ENCODE results near the gene TMEM222.

DNA sequence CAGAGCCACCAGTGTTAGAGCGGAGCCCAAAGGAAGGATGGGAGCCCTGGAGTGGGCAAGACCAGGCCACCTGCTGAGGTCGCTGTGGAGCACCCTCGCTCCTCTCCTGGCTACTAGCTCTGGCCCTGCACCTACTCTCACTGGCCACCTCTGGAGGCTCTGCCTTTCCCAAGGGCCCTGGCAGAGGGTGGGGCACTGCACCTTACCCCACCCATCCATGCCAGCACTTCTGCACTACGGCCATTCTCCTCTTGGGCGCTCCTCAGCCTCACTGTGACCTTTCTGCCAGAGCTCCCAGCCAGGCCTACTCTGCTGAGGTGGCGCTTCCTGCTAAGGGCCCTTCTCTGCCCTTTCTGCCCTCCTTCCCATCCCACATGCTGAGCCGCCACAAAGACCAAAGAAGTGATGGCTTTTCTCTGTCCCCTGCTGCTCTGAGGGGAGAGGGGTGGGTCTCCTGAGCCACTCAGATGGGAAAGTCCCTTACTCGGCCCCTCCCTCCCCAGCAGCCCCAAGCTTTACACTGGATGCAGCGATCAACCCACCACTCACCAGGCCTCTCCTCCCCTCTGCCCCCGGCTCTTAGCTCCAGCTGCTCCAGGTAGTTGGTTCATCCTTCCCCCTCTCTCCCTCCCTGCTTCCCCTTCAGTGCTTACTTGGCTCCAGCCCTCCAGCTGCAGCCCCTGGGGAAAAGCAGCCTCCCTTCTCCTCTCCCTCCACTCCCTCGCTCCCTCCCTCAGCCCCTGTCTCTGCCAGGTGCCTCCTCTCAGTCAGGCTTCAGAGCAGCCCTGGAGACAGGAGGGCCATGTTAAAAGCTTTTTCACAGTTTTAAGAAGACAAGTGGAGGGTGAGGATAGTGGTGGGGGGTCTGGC lies 14.8 kb upstream of the TMEM222 start:
- TF ChIP-seq CTCF (IDR thresholded peaks at IDR 0.05) = peak; percentile 30
- TF ChIP-seq EZH2 (IDR thresholded peaks at IDR 0.05) = no peak
